HG03571 (cell line): ENCODE results near the gene CLIC5.

Source experiments
- ATAC-seq: cut with Tn5 transposase; IDR thresholded peaks from one replicate; pipeline ENCODE4 v1.9.1; 2021; ENCODE audit not compliant: unreplicated experiment

CLIC5 gene

GRCh38 chr6:45966797-45967196 lies 48.9 kb downstream of the CLIC5 start:
- no peak for ATAC-seq

DNA sequence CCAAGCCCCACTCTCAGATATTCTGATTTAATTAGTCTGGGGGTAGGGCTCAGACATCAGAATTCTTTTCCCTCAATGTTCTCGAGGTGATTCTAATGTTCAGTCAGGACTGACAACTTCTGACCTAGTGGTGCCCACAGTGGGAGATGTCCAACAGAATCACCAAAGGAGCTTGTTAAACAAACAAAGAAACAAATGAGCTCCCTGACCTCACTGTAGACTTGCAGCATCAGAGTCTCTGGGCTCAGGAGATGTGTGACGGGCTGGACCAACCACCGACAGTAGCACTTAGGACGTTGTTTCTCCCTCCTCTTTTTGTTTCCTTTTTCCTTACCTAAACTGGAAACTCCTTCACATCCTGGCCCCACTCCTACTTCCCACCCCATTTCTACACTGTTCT lies 49.3 kb downstream of the CLIC5 start:
- ATAC-seq = no peak

- ATAC-seq = no peak
These were observed 49.9 kb downstream of the CLIC5 start for GRCh38 chr6:45965792-45966191.

GRCh38 chr6:45965007-45965406 lies 50.7 kb downstream of the CLIC5 start:
- no peak for ATAC-seq

DNA sequence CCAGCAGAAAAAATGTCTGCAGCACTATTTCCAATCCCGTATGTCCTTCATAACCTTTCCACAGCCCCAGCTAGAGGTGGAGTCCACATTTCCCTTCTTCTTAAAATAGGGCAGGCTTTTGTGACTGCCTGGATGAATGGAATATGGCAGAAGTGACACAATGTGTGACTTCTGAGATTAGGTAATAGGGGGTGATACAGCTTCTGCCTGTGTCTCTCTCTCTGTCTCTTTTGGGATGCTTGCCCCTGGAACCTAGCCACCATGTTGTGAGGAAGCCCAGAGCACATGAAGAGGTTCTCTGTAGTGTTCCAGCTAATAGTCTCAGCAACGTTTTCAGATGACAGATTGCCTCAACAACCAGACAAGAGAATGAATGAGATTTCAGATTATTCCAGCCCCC lies 51.4 kb downstream of the CLIC5 start:
- no peak for ATAC-seq

GRCh38 chr6:45963896-45964295 lies 51.8 kb downstream of the CLIC5 start:
- ATAC-seq = no peak

- ATAC-seq = no peak
These were observed 54.5 kb downstream of the CLIC5 start for GRCh38 chr6:45961125-45961524.

- no peak for ATAC-seq
These were observed 56.0 kb downstream of the CLIC5 start for GRCh38 chr6:45959534-45960145.

DNA sequence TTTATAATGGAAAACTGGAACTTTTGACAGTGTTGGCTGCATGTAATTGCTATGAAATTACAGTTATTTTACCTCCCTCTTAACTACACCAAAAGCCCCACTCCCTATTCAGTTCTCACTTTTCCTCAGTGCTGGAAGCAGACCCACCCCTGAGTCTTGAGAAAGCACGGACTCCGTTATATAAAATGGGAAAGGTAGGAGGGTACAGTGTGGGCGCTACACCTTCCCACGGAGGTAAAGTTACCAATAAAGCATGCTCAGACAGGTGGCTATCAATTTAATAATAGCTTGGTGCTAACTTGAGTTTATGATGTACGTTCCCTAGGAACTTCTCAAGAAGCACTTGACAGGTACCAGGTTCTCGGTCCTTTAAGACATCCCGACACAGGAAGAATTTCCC lies 59.0 kb downstream of the CLIC5 start:
- ATAC-seq = no peak

- ATAC-seq = no peak
These were observed 59.5 kb downstream of the CLIC5 start for GRCh38 chr6:45956176-45956575.

DNA sequence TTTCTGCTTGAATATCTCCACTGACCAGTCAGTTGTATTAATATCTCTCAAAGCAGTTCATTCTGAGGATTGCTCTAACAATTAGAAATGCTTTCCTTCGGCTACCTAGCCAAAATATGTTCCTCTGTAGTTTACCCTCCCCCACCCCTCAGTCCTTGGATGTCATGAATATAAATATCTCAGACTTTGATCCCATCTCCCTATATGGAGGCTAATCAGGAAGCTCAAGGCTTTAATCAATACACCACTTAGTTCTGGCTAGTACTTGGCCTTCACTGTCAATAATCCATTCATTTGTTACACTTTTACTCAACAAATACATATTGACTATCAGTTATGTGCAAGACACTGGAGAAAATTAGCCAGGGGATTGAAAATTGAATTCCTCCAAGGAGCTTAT lies 60.1 kb downstream of the CLIC5 start:
- ATAC-seq = no peak

- ATAC-seq = no peak
These were observed 63.1 kb downstream of the CLIC5 start for GRCh38 chr6:45952546-45952945.

DNA sequence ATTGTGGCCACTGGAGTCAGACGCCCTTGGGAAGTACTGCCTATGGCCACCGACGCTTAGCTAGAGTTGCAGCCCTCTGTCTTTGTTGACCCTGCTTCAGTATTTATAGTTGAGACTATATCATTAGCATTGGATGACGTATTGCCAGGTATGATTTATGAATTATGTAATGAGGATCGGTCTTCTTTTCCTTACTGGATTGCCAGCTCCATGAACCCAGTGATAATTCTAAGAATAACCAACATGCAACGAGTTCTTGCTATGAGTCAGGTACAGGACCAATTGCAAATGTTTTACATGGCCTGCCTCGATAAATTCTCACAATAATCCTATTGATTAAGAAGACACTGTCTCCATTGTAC lies 63.5 kb downstream of the CLIC5 start:
- ATAC-seq = no peak

DNA sequence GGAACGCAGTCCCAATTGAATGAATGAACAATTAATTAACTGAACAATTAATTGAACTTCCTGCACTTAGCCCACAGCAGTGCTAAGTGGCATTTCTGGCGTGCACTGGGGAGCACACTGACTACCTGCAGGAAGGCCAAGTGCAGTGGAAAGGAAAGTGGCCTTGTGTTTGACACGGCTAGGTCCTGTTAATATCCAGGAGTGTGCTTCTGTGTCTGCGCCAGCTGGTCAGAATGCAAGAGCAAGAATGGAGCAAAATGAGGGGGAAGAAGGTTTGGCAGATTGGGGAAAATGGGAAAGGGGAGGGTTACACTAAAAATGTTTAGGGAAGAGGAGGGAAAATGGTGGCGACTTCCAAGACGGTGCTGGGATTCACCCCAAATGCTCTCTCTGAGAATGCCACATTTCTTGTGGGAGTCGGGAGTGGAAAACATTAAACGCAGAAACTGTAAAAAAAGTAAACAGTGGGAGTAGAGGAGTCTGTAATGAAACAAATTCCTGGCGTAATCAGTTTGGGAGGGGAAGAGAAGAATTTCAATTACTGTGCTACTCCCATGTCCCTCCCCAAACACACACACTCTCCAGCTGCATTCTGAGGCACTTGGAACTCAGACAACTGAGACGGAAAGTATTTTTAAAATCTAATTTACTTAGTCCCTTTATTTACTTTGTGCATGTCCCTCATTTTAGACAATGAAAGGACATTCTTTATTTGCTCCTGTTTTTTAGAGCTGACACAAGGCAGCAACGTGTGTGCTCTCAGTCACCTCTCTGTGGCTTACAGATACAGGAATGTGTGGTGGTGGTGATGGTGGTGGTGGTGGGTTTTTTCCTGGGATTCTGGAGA lies 64.1 kb downstream of the CLIC5 start:
- ATAC-seq = no peak

DNA sequence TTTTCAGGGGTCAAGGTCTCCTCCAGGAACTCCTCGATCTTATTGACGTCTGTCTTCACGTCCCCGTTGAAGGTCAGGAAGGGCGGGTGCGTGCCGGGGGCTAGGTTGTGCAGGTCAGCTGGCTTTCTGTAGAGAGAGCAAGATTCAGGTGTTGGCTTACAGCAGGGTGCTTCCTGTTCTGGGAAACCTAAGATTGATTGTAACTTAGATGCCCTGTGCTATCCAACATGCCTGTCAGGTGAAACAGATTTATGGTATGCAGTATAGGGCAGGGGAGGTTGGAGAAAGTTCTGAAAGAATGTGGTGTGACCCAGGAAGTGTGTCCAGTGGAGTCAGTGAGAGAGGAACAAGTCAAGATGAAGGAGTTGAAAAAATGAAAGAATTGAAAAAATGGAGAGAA lies 66.4 kb downstream of the CLIC5 start:
- ATAC-seq = no peak

DNA sequence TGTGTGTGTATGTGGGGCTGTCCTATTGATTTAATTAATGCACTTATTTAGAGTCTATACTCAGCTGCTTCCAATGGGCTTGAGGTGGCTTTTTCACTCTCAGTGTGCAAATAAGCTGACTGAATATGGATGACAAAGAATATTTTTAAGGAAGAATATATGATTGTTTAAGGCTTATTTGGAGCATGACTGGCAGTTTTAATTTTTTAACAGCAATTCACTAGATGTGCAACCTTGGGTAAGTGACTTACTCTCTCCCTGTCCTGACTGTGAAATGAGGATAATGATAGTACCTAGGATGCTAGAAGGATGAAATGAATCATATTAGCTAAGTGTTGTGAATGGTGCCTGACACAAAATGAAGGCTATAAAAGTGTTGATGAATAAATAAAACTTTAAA lies 67.9 kb downstream of the CLIC5 start:
- no peak for ATAC-seq

- ATAC-seq = no peak
These were observed 68.8 kb downstream of the CLIC5 start for GRCh38 chr6:45946887-45947286.

DNA sequence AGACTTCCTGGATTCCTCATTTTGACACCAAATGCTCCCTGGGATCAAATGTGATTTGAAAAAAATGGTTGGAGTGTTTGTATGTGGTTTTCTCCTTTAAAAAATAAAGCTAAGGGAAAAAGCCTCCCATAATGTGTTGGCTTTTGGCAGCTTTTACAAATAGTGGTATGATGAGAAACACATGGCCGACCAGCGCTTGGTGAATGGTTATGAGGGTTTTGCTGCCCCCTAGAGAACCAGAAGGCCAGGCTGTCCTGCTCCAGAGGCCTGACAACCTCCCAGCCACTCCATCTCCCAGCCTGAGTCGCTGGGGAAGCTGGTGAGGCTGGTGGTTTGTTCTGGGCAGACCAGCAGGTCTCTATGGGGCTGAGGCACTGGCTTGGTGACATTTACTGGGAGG lies 69.3 kb downstream of the CLIC5 start:
- no peak for ATAC-seq

DNA sequence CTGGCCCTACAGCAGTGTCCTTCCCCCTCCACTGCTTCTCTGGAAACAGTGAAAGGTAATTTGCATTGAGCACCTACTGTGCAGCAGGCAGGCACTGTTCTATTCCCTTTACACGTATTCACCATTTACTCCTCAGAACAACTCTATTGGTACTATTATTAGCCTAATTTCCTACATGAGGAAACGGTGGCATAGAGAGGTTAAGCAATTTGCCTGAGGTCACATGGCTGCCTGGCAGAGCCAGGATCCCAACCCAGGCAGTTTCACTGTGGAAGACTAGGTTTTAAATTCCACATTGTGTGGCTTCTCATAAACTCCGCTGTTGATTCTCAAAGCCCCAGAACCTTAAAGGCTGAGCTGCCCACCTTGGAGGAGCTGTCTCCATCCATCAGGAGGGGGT lies 72.7 kb downstream of the CLIC5 start:
- no peak for ATAC-seq

GRCh38 chr6:45933855-45934254 lies 81.8 kb downstream of the CLIC5 start:
- ATAC-seq = no peak

DNA sequence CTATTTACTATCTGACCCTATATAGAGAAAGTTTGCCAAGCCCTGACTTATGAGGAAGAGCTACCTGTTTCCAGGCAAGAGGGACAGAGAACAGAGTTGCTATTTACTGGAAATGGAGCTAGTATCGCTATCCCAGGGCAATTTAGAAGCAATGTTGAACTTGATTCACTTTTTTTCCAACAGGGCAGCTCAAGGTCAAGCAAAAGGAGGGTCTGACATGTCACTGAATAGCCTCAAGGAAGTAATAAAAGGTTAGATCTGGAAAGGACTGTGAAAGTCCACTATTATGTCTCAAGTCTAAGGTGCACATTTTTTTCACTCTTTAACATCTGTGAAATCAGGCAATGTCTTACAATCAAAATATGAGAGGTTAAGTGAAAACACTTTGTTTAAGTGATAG lies 84.4 kb downstream of the CLIC5 start:
- ATAC-seq = no peak

DNA sequence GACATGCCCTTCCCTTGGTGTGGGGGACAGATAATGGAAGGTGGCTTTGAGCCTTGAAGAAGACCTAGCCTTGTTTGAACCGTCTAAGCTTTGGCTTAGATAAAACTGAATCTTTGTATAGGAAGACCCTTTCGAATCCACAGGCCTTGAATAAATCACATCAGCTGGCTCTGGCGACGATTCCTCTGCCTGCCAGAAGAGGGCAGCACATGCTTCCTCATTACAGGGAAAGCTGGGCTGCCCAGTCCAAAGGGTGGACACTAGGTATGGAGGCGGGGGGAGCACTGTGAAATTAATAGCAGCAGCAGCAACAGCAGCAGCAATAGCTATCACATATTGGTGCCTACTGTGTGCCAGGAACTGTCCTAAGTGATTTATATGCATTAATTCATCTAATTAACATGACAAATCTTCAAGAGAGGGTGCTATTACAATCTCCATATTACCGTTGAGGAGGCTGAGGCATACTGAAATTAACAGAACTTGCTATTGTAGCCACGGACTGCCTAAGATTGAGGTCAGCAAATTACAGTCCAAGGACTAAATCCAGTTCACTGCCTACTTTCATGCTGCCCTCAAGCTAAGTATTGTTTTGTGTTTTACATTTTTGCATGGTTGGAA lies 85.1 kb downstream of the CLIC5 start:
- no peak for ATAC-seq
